ENCODE results near the gene POC1B.

The POC1B gene

DNA sequence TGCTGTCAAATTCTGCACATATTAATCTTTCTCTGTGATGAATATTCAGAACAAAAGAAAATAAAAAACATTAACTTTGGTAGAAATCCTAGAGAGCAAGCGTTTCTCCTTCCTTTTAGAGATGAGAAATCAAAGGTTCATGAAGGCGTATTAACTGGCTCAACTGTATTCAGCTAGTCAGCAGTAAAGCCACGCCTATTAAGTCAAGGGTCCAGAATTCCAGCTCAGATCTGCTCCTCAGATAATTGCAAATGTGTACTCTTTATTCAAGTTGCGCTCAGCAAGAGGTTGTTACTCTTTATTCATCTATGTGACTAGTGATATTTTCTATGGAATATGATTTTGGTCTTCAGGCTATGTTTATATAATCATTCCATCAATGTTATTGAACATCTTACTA lies 13.1 kb upstream of the POC1B start:
- DNase-seq, result no peak

DNA sequence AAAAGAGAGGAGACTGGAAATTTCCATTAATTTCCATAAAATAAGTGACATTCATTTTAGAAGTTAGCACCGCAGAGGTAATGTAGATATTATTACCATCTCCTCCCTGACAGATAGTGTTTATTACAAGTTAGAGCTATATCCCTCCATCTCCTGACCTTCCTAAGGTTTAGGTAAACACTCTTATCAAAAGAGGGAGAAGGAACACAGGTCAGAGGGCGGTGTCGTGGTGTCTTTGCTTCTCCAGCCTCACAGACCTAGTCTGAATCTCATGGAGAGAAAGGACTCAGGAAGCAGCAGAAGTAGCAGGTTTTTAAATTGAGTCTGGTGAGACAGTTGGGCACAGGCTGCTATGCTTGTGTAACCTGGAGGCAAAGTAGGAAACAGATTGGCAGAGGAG lies 11.5 kb upstream of the POC1B start:
- no peak for DNase-seq

DNA sequence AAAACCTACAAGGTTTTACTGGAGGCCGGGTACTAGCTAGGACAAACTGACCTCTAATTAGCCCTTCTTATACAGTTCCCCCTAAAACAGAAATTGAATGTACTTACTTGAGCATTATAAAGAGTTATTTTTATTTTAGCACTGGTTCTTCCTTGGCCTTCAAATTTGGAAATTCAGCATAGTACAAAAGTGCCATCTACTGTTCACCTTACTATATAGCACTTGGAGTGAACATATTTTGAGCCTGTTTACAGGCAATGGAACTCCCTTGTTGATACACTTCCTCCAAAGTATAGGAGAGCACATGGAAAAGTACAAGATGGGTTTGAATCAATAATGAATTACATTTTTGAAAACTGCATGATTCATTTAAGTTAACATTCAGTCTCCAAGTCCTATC lies 3.9 kb upstream of the POC1B start:
- DNase-seq, result peak; percentile 60

DNA sequence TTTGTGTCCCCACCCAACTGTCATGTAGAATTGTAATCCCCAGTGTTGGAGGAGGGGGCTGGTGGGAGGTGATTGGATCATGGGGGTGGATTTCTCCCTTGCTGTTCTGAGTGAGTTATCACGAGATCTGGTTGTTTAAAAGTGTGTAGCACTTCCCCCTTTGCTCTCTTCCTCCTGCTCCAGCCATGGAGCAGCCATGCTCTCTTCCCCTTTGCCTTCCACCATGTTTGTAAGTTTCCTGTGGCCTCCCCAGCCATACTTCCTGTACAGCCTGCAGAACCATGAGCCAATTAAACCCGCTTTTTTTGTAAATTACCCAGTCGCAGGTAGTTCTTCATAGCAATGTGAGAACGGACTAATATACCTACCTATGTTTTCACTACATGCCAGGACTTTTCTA lies 2.6 kb upstream of the POC1B start:
- DNase-seq, result no peak

DNA sequence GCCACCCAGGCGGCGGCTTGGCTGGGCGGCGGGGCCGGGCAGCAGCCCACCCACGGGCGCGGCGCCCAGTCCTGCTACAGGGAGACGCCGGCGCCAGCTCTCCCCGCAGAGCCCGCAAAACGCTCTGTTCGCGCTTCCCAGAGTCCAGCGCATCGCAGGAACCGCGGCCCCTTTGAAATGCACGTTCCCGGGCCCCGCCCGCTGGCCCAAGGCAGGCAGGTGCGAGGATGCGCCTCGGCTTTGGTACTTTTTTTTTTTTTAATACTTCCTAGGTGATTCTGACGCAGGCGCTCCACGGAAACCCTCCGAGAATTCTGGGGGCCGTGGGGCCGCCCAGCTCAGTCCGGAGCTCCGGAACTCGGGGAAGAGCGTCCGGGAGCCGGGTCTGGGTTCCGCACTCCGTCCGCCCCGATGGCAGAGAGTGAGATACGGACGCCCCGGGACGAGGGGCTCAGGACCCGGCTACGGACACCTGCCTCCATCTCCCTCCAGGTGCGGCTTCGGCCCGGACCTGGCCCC lies 483 bp downstream of the POC1B start:
- peak; percentile 49 for DNase-seq

DNA sequence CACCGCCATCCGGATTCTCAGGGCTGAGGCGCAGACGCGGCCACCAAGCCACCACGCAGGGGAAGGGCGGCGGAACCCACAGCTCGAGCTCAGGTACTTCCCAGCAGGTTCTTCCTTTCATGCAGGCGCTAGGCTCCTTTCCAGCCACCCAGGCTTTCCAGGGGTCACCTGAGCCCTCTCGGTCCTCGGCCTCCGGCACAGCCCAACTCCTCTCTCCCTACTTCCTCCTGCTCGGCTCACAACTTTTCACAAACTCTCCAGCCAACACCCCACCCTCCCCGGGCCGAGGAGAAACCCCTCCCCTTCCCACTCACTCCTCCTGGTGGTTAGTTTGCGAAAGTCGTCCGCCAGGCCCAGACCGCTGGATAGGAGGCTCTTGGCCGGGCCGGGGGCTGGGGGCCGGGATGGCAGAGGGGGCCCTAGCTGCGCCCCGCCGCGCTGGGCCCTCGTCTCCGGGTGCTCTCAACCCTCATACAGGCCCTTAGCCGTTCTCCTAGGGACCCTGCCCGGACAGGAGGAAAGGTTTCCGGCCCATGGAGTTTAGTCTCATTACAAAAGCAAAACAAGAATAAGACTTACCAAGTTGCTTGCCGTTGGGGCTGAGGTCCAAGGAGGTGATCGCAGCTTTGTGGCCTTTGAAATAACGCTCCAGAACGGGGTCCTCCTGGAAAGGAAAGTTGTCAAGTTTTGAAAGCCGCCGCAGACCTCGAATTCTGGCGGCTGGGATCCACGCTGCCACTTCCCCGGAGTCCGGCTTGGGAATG lies 1.1 kb downstream of the POC1B start, which contains the start of gene GALNT4:
Gene GALNT4 (minus strand): TSS at position 256 of the 764 bp plus-strand sequence. CDS start 247 bp downstream, at position 9.
- DNase-seq, result peak; percentile 89

DNA sequence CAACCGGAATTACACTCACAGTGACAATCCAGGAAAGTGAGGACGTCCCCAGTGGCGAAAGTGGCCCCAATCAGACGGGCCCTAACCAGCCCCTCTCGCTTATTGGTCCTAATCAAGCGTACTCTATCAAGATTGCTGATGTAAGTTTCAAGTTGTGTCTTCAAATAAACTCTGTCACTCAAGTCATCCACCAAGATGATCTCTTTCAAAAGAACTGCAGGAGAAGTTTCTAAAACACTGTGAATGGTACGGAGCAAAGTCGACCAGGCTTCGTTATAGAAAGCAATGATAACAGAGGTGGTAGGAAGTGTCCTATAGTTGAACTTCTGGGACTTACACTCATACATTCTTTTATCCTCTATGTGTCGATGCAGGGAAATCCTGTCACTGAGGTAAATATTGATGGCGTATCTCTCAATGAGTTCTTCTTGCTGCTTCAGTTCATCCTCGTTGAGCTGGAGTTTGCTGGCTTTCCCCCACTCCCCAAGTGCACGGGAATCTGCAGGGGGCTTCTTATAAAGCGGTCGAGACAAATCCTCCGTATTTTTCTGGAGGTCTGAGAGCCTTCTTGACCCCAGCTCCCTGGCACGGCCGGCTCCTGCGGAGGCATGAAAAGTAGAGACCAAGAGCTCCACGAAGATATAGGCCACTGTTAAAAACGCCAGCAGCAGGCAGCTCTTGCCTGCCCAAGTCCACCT lies 1.9 kb downstream of the POC1B start:
- peak; percentile 7 for DNase-seq

DNA sequence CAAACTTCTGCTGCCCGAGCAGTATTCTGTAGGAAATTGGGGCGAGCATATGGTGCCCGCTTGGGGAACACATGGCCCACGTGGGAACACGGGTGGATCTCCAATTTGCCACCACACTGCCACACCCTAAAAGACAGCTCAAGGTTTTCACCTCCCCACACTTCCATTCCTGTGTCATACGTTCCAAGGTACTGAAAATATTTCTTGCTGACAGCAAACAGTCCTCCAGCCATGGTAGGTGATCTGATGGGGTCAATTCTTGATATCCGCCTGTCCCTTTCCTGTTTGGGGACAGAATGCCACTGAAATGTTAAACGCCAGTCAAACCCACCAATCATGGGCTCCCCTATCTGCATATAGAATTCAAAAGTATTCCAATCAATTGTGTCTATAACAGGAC lies 2.5 kb downstream of the POC1B start:
- no peak for DNase-seq

DNA sequence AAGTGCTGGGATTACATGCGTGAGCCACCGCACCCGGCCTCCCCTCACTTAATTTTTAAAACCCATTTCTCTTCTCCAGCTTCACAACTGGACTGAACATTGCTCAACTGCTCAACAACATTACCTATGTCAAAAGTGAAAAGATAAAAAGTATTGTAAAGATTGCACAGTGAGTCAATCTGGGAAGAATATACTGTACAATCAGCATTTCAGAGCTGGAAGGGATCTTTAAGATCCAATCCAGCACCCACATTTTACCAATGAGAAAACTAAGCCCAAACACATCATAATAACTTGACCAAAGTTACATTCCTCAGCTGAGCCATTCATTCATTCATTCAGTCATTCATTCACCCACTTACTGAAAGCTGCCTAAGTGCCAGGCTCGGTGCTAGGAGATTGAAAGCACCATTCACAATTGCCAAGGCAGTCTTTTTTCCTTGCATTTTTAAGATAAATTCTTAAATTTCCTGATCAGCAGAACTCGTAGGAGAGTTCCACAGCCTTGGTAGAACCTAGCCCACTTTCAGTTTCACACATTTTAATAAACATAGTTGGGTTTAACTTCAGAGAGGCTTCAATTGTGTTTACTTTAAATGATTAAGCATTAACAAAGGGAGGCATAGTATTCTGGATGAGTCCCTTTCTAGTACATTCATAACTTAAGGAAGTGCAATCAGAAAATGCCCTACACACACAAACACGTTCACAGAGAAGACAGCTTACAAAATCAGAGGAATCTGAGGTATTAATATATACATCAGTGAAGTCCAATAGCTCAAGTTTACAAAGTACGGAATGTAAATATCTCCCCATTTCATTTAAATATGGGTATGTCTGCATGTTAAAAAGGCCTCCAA lies 4.3 kb downstream of the POC1B start:
- peak; percentile 11 for DNase-seq

DNA sequence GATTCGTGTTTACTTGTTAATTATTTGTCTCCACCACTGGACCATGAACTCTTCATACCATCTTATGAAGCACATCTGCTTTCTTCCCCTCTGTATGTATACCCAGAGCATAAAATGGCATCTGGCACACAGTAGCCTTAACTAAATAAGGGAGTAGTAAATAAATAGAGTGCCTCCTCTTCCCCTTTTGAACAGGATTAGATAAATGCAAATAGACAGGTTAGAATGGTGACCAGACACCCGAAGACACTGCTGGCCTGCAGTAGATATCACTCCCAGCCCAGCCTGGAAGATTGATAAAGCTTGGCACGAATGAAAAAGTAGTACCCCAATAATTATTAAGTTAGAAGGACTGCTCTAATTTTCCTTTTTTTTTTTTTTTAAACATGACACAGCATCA lies 8.1 kb downstream of the POC1B start:
- no peak for DNase-seq

DNA sequence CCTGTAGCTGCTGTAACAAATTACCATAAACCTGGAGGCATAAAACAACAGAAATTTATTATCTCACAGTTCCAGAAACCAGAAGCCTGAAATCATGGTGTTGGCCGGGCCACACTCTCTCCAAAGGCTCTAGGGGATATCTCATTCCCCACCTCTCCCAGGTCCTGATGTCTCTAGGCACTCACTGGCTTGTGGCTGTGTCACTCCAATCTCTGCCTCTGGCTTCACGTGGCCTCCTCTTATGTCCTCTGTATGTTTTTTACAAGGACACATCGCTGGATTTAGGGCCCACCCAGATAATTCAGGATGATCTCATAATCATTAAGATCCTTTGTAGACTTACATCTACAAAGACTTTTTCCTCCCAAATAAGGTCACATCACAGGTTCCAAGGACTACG lies 9.2 kb downstream of the POC1B start:
- no peak for DNase-seq

DNA sequence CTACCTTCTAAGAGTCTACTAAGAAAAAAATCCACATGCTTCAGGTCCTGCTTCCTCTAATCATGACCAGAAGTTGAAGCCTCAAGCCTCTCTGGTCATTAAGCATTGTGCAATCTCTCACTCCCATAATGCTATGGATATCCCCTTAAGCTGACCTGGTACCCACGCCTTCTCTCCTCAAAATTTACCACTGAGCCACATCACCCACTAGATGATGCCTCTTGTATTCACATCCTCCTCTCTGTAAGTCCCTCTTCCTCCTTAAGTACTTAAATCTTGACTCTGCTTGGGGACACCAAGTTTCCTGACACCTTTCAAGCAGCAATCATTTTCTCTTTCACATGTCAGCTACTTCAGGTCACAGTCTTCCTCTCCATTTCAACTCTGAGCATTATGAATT lies 11.1 kb downstream of the POC1B start:
- DNase-seq, result peak; percentile 42

DNA sequence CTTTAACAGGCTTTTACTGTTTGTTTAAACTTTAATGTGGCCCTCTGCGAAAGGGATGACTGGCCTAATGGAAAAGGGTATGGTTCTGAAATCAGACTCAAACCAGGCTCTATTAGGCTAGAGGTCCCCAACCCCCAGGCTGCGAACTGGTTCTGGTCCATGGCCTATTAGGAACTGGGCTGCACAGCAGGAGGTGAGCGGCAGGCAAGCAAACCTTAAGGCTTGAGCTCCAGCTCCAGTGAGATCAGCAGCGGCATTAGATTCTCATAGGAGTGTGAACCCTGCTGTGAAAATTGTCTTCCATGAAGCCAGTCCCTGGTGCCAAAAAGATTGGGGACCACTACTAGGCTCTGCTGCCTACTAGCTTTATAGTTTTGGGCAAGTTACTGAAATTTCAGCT lies 12.3 kb downstream of the POC1B start:
- DNase-seq, result no peak

DNA sequence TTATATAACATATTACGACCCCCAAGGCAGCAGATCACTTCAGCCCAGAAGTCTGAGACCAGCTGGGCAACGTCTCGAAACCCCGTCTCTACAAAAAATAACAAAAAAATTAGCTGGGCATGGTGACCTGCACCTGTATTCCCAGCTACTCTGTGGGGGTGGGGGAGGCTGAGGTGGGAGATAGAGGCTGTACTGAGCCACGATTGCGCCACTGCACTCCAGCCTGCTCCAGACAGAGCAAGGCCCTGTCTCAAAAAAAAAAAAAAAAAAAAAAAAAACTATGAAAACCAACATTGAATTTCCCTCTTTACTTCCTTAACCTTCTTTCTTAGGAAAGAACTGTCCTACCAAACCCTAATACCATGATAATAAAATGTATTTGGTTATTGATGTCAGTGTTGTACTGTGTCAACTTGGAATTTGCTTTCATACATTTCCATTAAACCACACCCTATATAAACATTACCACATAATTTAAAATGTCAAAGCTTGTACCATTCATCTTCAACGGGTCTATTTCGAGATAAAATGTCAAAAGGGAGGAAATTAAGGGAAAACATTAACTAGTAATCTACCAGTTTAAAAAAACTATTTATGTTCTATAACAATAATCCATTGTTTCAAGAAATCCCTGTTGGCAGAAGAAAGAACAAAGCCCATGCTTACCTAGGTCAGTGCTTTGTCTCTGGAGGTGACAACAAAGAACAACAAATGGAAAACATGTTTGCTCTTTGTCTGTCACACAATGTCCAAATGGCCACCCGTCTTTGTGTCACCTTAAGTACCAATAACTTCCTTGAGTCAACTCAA lies 18.6 kb downstream of the POC1B start:
- no peak for DNase-seq

DNA sequence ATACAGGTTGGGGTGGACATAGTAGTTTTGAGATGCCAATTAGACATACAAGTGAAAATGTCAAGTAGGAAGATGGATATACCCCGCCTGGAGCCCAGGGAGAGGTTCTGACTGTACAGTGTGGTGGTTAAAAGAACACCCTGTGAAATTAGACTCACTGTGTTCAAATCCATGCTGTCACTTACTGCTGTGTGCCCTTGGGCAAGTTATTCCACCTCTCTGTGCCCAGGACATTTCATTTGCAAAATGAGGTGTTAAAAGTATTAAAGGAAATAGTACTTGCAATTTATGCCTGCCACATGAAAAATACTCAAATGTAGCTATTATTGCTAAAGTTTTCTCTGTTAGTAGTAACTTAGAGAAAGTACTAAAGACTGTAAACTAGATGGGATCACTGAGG lies 19.8 kb downstream of the POC1B start:
- DNase-seq, result no peak

DNA sequence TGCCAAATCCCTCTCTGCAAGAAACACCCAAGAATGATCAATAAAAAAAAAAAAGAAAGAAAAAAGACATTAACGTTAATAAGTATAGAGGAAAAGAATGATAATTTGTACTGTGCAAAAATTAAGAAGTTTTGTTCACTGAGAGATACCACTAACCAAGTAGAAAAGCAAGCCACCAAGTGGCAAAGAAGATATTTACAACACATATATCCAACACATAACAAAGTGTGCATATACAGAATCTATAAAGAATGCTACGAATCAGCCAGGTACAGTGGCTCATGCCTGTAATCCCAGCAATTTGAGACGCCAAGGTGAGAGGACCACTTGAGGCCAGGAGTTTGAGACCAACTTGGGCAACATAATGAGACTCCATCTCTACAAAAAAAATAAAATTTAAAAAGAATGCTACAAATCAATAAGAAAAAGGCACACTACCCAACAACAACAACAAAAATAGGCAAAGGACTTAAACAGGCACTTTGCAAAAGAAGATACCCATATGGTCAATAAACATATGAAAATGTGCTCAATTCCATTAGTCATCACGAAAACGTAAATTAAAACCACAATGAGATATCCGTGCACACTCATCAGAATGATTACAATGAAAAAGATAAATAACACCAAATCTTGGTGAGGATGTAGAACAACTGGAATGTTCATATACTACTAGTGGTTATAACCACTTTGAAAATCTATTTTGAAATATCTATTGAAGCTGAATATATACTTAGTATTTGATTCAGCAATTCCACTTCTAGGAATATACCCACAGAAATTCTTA lies 21.1 kb downstream of the POC1B start:
- no peak for DNase-seq

DNA sequence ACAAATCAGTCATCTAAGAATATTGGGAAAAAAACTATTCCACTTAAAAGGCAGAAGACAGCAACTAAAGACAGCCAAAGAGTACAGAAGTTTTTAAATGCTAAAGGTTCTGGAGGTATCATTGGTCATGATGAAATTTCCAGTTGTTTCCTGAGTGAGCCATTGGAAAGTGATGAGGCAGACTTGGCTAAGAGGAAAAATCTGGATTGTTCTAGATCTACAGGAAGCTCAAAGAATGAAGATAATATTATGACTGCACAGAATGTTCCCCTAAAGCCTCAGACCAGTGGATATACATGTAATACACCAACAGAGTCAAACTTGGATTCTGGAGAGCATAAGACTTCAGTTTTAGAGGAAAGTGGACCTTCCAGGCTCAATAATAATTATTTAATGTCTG lies 24.1 kb downstream of the POC1B start:
- no peak for DNase-seq

DNA sequence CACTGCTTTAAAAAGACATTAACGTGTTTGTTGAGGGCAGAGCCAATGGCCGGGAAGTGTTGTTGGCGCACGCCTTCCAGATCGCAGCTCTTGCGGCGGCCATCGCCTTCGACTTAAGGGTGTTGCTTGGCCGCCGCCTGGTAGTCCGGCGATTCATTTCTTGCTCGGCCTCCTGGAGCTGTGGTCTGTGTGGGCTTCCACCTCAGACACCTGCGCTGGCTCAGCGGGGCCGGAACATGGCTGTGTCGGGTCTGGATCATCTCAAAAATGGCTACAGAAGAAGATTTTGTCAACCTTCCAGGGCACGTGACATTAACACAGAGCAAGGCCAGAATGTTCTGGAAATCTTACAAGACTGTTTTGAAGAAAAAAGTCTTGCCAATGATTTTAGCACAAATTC lies 26.0 kb downstream of the POC1B start:
- no peak for DNase-seq

DNA sequence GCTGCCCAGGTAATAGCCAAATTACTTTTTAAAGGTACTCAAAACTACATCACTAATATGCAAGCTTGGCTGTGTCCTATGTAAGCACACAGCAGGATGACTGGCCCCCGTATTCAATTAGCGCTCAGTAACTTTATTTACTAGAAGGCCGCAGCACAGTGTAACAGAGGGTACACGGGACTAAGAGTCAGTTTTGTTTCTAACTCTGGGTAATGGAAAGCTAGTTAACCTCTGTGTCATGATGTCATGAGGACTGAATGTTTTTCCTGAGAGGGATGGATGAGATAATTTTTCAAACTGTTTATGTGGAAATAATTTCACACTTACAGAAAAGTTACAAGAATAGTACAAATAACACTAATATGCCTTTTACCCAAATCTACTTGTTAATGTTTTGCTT lies 28.4 kb downstream of the POC1B start:
- DNase-seq, result no peak

DNA sequence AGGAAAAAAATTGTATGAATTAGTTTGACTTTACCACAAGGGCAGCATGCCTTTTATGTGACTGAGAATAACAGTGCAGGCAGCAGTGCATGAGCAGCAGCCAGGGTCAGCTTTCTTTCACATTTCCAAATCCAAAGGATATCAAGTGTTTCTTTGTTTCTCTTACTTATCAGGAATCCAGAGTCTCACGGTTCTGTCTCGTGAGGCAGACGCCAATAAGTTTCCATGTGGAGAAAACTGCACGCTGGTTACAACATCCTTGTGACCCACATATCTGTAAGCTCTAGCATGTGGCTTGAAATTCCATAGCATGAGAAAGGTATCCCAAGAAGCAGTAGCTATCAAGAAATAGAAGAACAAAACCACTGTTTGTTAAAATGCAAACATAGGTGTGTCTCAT lies 28.8 kb downstream of the POC1B start:
- no peak for DNase-seq

DNA sequence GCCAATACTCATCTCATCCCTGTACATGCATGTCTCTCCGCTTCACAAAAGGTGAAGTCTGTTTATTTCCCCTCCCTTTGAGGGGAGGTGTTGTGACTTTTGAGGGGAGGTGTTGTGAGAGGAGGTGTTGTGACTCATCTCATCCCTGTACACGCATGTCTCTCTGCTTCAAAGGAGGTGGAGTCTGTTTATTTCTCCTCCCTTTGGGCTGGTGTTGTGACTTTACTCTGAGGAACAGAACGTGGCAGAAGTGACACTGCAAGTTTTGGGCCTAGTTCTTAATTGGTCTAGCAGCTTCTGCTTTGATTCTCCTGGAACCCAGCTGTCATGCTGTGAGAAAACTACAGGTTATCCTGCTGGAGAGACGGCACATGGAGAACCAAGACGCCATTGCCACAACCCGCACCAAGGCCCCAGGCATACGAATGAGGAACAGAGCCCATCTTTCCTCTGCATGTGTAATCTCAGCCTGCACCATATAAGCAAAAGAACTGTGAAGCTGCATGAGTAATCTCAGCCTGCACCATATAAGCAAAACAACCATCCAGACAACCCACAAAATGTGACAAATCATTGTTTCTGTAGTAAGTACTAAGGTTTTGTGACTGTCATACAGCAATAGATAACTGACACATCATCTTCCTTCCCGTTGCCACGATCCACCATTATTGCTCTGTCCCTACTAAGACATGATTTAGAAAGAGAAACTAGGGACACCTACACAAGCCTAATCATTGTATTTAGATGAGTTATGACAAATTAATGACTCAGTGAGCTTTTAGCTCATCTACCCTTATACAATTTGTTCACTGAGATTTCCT lies 31.2 kb downstream of the POC1B start:
- peak; percentile 86 for DNase-seq
